ENCODE data around the gene SFMBT2. TPM values are rescaled to one million over a fixed set of nuclear protein-coding genes. Genes with fewer than 3 reads are reported as not detected.

The SFMBT2 gene
- total RNA-seq, 1 donor from 2014 or later, result 2.7 TPM

- no peak for DNase-seq (ENCODE audit: extremely low spot score, unreplicated experiment)
- TF ChIP-seq CTCF (IDR thresholded peaks at IDR 0.05), result no peak
- Mint-ChIP-seq H3K36me3 (ENCODE audit: unreplicated experiment) (no peaks in the 10 kb centered on the region), H3K27ac (ENCODE audit: unreplicated experiment) (no peak overlapping the region), H3K9me3 (ENCODE audit: unreplicated experiment) (peaks cover 47% of the 10 kb centered on the region), H3K4me3 (ENCODE audit: unreplicated experiment) (no peak overlapping the region), H3K27me3 (ENCODE audit: unreplicated experiment) (no peaks in the 10 kb centered on the region), H3K4me1 (ENCODE audit: unreplicated experiment) (no peaks in the 10 kb centered on the region)
Observed at GRCh38 chr10:7449063-7449695, 38.3 kb upstream of the SFMBT2 start.

GRCh38 chr10:7445474-7446185 is 34.8 kb upstream of the SFMBT2 start:
- Mint-ChIP-seq H3K27ac (ENCODE audit: unreplicated experiment) (no peak overlapping the region), H3K27me3 (ENCODE audit: unreplicated experiment) (no peaks in the 10 kb centered on the region), H3K36me3 (ENCODE audit: unreplicated experiment) (no peaks in the 10 kb centered on the region), H3K4me3 (ENCODE audit: unreplicated experiment) (no peak overlapping the region), H3K9me3 (ENCODE audit: unreplicated experiment) (peaks cover 28% of the 10 kb centered on the region), H3K4me1 (ENCODE audit: unreplicated experiment) (no peaks in the 10 kb centered on the region)
- no peak for TF ChIP-seq CTCF (IDR thresholded peaks at IDR 0.05)
- DNase-seq (ENCODE audit: extremely low spot score, unreplicated experiment), result no peak

- no peaks in the 10 kb centered on the region for H3K27me3 Mint-ChIP-seq (ENCODE audit: unreplicated experiment)
- no peaks in the 10 kb centered on the region for H3K36me3 Mint-ChIP-seq (ENCODE audit: unreplicated experiment)
- no peak overlapping the region for H3K4me3 Mint-ChIP-seq (ENCODE audit: unreplicated experiment)
- H3K4me1 Mint-ChIP-seq (ENCODE audit: unreplicated experiment), result no peaks in the 10 kb centered on the region
- no peak for TF ChIP-seq CTCF (IDR thresholded peaks at IDR 0.05)
- no peak overlapping the region for H3K27ac Mint-ChIP-seq (ENCODE audit: unreplicated experiment)
- H3K9me3 Mint-ChIP-seq (ENCODE audit: unreplicated experiment), result peaks cover 20% of the 10 kb centered on the region
- DNase-seq (ENCODE audit: extremely low spot score, unreplicated experiment), result no peak
Observed at GRCh38 chr10:7444551-7445121, 33.8 kb upstream of the SFMBT2 start.

- no peaks in the 10 kb centered on the region for H3K4me1 Mint-ChIP-seq (ENCODE audit: unreplicated experiment)
- DNase-seq (ENCODE audit: extremely low spot score, unreplicated experiment), result no peak
- H3K9me3 Mint-ChIP-seq (ENCODE audit: unreplicated experiment), result peaks cover 4% of the 10 kb centered on the region
- H3K36me3 Mint-ChIP-seq (ENCODE audit: unreplicated experiment), result no peaks in the 10 kb centered on the region
- no peak for TF ChIP-seq CTCF (IDR thresholded peaks at IDR 0.05)
- no peak overlapping the region for H3K4me3 Mint-ChIP-seq (ENCODE audit: unreplicated experiment)
- no peaks in the 10 kb centered on the region for H3K27me3 Mint-ChIP-seq (ENCODE audit: unreplicated experiment)
- no peak overlapping the region for H3K27ac Mint-ChIP-seq (ENCODE audit: unreplicated experiment)
Observed at GRCh38 chr10:7443036-7443435, 32.2 kb upstream of the SFMBT2 start.
